ENCODE data around the gene PLEKHN1. TPM values are rescaled to one million over a fixed set of nuclear protein-coding genes. Genes with fewer than 3 reads are reported as not detected.

PLEKHN1 gene
- polyA plus RNA-seq, 1 experiment, result 0.88 TPM

GRCh38 chr1:981491-981954 lies 15.2 kb downstream of the PLEKHN1 start:
- H3K4me3 ChIP-seq (ENCODE audit: low read depth, low read length), result no peak overlapping the region
- H3K36me3 ChIP-seq (ENCODE audit: control insufficient read depth, insufficient read depth, low read length), result no peaks in the 10 kb centered on the region
- CTCF ChIA-PET, result interaction anchor here (0.7 to 9.5 kb wide), 6 partner anchors 21 to 390 kb away, joined by 3 to 157 read pairs (median 6); no protein-coding TSS in a partner anchor
- no peaks in the 10 kb centered on the region for H3K27me3 ChIP-seq (ENCODE audit: control insufficient read depth, insufficient read depth, low read length)
- TF ChIP-seq CTCF (IDR thresholded peaks at IDR 0.05; ENCODE audit: insufficient read depth, low read depth, low read length), result no peak
- POLR2A ChIA-PET, result interaction anchor here (1.2 kb wide), 1 partner anchor 19 kb away, joined by 3 read pairs; no protein-coding TSS in a partner anchor
- no peak for DNase-seq (ENCODE audit: low read depth)

- CTCF ChIA-PET, result interaction anchor here (0.7 to 9.5 kb wide), 8 partner anchors 12 to 88 kb away, joined by 3 to 157 read pairs (median 22); partner anchors contain the start of gene HES4
- POLR2A ChIA-PET, result no interaction called here
- H3K36me3 ChIP-seq (ENCODE audit: control insufficient read depth, insufficient read depth, low read length), result no peaks in the 10 kb centered on the region
- no peak within 1 kb of the TSS for H3K4me3 ChIP-seq (ENCODE audit: low read depth, low read length)
- H3K27me3 ChIP-seq (ENCODE audit: control insufficient read depth, insufficient read depth, low read length), result no peaks in the 10 kb centered on the region
- DNase-seq (ENCODE audit: low read depth), result no peak
- TF ChIP-seq CTCF (IDR thresholded peaks at IDR 0.05; ENCODE audit: insufficient read depth, low read depth, low read length), result no peak
These were observed 15.8 kb downstream of the PLEKHN1 start, which contains the start of gene PERM1 for GRCh38 chr1:981955-982558. TSS of gene PERM1 (minus strand) at chr1:982093. CDS start at chr1:981029, 1,064 bp downstream.

GRCh38 chr1:982765-983436 lies 16.6 kb downstream of the PLEKHN1 start:
- ChIA-PET POLR2A (no interaction called here), CTCF (interaction anchor here (0.6 to 9.5 kb wide), 14 partner anchors 11 to 388 kb away, joined by 3 to 157 read pairs (median 7); partner anchors contain the start of genes HES4 and ISG15)
- no peak for DNase-seq (ENCODE audit: low read depth)
- Histone ChIP-seq H3K27me3 (ENCODE audit: control insufficient read depth, insufficient read depth, low read length) (no peaks in the 10 kb centered on the region), H3K4me3 (ENCODE audit: low read depth, low read length) (no peak overlapping the region), H3K36me3 (ENCODE audit: control insufficient read depth, insufficient read depth, low read length) (no peaks in the 10 kb centered on the region)
- TF ChIP-seq CTCF (IDR thresholded peaks at IDR 0.05; ENCODE audit: insufficient read depth, low read depth, low read length), result no peak

- no peaks in the 10 kb centered on the region for H3K27me3 ChIP-seq (ENCODE audit: control insufficient read depth, insufficient read depth, low read length)
- no peaks in the 10 kb centered on the region for H3K36me3 ChIP-seq (ENCODE audit: control insufficient read depth, insufficient read depth, low read length)
- no peak for DNase-seq (ENCODE audit: low read depth)
- TF ChIP-seq CTCF (IDR thresholded peaks at IDR 0.05; ENCODE audit: insufficient read depth, low read depth, low read length), result peak; percentile 96
- CTCF ChIA-PET, result interaction anchor here (0.6 to 9.5 kb wide), 33 partner anchors 8 to 387 kb away, joined by 3 to 157 read pairs (median 5); partner anchors contain the start of genes HES4, ISG15, NOC2L and PLEKHN1
- POLR2A ChIA-PET, result no interaction called here
- 0 out of 2 replicates have a peak overlapping the region, but pooled peaks have one; percentile 21 for H3K4me3 ChIP-seq (ENCODE audit: low read depth, low read length)
These were observed 17.7 kb downstream of the PLEKHN1 start for GRCh38 chr1:983798-984475.
